Thoracic aorta (tissue), 2 donors: ENCODE results near the gene S100A1. TPM values are rescaled to one million over a fixed set of nuclear protein-coding genes. Genes with fewer than 3 reads are reported as not detected.

Experiments used
- ATAC-seq: fragments of 150-250 bp; one replicate; pipeline ENCODE4 v1.8.0; 2017; ENCODE audit warnings: low read depth; ENCODE audit not compliant: insufficient number of reproducible peaks, low FRiP score
- DNase-seq: peaks from one replicate; pipeline ENCODE4 v3.0.0-alpha.2; 2020; ENCODE audit warnings: low spot score
- H3K27ac ChIP-seq, 2 donors: fragments of 200-600 bp; sonication (generic); 1 replicate in 1 of 2; 2 replicates in 1 of 2; pipeline ENCODE4 v1.5.1; 2016; ENCODE audit warnings: mild to moderate bottlenecking in 2 of 2, moderate library complexity in 2 of 2
- H3K27me3 ChIP-seq: fragments of 200-600 bp; sonication (generic); replicated peaks from 2 replicates; pipeline ENCODE4 v1.6.0; 2016; ENCODE audit warnings: mild to moderate bottlenecking; ENCODE audit not compliant: insufficient read depth
- H3K36me3 ChIP-seq: fragments of 200-600 bp; sonication (generic); one replicate; pipeline ENCODE4 v1.5.1; 2016
- H3K4me1 ChIP-seq, 2 donors: fragments of 200-600 bp; sonication (generic); 1 replicate in 1 of 2; 2 replicates in 1 of 2; pipeline versions ENCODE4 v1.5.1 to v1.6.0; 2016; ENCODE audit warnings: low read depth in 2 of 2, mild to moderate bottlenecking in 1 of 2; ENCODE audit not compliant: control insufficient read depth in 1 of 2
- H3K4me3 ChIP-seq: fragments of 200-600 bp; sonication (generic); 2 replicates; pipeline ENCODE4 v1.5.1; 2016; ENCODE audit warnings: mild to moderate bottlenecking
- H3K9me3 ChIP-seq: fragments of 200-600 bp; sonication (generic); 2 replicates; pipeline ENCODE4 v1.5.1; 2016
- total RNA-seq, 2 donors: library from RNA; depleted of rRNA; stranded (reverse); fragments of >200 nt; gene quantifications; one replicate each; pipeline versions ENCODE4 v1.1.0 to v1.2.3, GENCODE V29; 2016
- TF ChIP-seq, protein P1 (sequence below): fragments of 200-600 bp; sonication (generic); IDR thresholded peaks from one replicate; pipeline ENCODE4 v1.5.1; 2019; ENCODE audit warnings: antibody characterized with exemption

The S100A1 gene
- total RNA-seq, 2 donors from 2014 or later: not detected

DNA sequence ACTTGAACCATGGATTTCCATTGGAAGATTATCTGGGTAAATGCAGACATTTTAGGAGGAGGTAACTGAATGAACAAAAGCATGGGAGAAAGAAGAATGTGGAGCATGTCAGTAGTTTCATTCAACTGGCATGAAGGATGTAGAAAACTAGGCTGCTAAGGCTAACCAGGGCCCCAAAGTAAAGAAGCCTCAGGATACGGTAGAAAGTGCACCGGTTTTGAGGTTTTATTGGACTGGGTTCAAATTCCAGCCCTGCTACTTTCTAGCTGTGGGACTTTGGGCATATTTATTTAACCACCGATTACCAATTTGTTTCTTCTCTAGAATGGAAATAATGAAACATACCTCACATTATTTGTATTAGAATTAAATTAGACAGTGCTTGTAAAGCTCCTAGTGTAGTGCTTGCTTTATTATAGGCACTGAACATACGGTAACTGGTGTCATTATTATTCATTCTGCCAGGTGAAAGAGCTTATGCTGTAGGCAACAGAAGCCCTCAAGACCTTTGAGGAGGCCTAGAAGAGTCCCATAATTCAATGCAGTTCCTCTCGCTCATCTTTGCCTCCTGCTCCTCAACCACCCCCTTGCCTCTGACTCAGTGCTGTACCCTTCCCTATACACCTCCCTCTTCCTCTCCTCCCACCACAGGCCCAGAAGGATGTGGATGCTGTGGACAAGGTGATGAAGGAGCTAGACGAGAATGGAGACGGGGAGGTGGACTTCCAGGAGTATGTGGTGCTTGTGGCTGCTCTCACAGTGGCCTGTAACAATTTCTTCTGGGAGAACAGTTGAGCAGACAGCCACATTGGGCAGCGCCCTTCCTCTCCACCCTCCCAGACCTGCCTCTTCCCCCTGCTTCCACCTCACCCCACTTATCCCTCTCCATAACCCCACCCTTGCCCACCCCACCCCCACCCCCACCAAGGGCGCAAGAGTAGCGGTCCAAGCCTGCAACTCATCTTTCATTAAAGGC, 3.1 kb downstream of the S100A1 start:
- H3K36me3 ChIP-seq: no peaks in the 10 kb centered on the region
- no peaks in the 10 kb centered on the region for H3K9me3 ChIP-seq
- H3K27ac ChIP-seq: peak overlapping the region in 1 of 2 donors; percentile 91
- TF ChIP-seq, protein P1, sequence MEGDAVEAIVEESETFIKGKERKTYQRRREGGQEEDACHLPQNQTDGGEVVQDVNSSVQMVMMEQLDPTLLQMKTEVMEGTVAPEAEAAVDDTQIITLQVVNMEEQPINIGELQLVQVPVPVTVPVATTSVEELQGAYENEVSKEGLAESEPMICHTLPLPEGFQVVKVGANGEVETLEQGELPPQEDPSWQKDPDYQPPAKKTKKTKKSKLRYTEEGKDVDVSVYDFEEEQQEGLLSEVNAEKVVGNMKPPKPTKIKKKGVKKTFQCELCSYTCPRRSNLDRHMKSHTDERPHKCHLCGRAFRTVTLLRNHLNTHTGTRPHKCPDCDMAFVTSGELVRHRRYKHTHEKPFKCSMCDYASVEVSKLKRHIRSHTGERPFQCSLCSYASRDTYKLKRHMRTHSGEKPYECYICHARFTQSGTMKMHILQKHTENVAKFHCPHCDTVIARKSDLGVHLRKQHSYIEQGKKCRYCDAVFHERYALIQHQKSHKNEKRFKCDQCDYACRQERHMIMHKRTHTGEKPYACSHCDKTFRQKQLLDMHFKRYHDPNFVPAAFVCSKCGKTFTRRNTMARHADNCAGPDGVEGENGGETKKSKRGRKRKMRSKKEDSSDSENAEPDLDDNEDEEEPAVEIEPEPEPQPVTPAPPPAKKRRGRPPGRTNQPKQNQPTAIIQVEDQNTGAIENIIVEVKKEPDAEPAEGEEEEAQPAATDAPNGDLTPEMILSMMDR: no peak
- peaks cover 22 to 43% of the 10 kb centered on the region in 2 donors for H3K4me1 ChIP-seq
- no peaks in the 10 kb centered on the region for H3K27me3 ChIP-seq
- ATAC-seq: no peak
- H3K4me3 ChIP-seq: no peak overlapping the region
- DNase-seq: no peak

DNA sequence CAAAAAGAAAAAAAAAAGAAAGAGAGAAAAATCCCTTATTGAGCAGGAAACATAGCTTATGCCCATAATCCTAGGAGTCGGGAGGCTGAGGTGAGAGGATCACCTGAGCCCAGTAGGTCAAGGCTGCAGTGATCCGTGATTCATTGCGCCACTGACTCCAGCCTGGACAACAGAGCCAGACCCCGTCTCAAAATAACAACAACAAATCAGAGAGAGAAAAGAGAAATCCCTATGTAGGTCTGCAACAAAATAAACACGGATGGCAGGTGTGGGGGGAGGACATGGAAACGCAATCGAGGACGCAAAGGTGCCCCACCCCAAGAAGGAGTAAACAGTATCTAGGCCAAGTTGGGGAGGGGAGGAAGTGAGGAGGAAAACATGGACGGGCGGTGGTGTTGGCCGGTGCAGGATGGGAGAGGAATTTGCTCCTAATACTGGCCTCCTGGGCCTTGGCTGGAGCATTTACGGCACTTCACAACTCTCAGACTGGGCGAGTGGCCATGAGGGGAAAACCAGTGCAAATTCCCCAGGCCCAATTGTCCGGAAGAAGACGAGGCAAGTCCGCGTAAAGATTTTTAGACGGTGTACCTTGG, 5.0 kb downstream of the S100A1 start:
- peaks cover 14% of the 10 kb centered on the region for H3K36me3 ChIP-seq
- H3K27me3 ChIP-seq: no peaks in the 10 kb centered on the region
- peak overlapping the region; percentile 100 for H3K27ac ChIP-seq
- ATAC-seq (peak; percentile 2), DNase-seq (no peak)
- TF ChIP-seq, protein P1: no peak
- H3K4me1 ChIP-seq: peaks cover 20 to 43% of the 10 kb centered on the region in 2 donors
- no peaks in the 10 kb centered on the region for H3K9me3 ChIP-seq
- H3K4me3 ChIP-seq: peak overlapping the region; percentile 99

DNA sequence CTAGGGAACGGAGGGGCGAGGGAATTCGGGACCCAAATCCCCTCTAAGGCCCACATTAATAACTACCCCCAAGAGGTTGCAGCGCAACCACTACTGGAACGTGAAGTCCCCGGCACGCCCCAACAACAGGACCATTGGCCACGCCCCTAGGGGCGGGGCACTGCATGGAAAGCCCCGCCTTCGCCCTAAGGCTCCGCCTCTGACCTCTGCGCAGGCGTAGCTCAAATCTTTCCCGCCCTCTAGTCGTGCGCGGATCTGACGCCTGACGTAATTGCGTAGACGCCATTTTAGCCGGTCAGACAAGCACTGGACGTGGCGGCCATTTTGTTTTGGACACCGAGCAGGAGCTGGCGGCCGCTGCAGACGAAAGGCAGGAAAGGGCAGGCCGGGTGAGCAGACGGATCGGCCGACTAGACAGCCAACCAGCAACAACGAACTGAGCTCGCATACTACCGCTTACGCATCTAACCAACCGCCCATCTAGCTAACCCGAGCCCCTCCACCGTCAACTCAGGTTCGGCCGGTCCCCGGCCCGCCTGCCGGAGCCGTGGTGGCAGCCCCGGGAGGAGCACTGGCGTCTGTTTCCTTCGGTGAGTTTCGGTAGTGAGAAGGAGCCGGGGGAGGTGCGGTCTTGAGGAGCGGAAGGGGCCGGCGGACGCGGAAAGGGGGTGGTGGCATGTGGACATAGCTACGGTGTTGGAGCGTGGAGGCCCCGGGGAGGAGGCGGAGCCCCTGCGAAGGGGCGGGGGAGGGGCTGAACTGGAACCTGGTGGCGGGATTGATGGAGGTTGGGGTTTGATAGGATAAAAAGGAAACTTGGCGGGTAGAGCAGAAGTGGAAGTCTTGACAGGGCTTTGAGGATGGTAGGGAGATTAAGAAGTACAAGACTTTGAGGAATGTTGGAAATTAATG, 5.8 kb downstream of the S100A1 start, which contains the start of gene CHTOP:
CHTOP (plus strand) TSS at position 313 of the 912 bp plus-strand sequence. CDS start 2,523 bp downstream, outside the sequence.
- Histone ChIP-seq H3K4me3 (peak within 1 kb of the TSS; percentile 99), H3K36me3 (peaks cover 20% of the 10 kb centered on the region), H3K4me1 (peaks cover 20 to 43% of the 10 kb centered on the region in 2 donors), H3K27me3 (no peaks in the 10 kb centered on the region), H3K27ac (peak within 1 kb of the TSS; percentile 100), H3K9me3 (no peaks in the 10 kb centered on the region)
- TF ChIP-seq, protein P1: no peak
- ATAC-seq (peak; percentile 94), DNase-seq (peak; percentile 94)

DNA sequence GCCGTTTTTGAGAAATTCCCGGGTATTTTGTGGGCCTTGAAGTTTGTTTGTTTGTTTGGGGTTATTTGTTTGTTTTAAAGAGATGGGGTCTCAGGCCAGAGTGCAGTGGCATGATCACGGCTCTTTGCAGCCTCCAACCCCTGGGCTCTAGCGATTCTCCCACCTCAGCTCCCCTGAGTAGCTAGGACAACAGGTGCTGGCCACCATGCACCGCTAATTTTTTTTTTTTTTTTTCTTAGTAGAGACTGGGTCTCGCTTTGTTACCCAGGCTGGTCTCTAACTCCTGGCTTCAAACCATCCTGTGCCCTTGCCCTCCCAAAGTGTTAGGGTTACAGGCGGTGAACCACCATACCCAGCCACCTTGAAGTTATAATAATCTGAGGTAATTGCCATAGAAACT, 7.6 kb downstream of the S100A1 start:
- Histone ChIP-seq H3K4me1 (peaks cover 20 to 33% of the 10 kb centered on the region in 2 donors), H3K9me3 (no peaks in the 10 kb centered on the region), H3K27ac (peak overlapping the region; percentile 30 to 100), H3K27me3 (no peaks in the 10 kb centered on the region), H3K4me3 (peak overlapping the region; percentile 99), H3K36me3 (peaks cover 38% of the 10 kb centered on the region)
- DNase-seq: no peak
- TF ChIP-seq, protein P1: no peak
- ATAC-seq: no peak
